Neural cell (in vitro differentiated cells): ENCODE data around the gene MOSMO.
"Not testable (repeated sequence)": the region's sequence is repeated elsewhere in the genome, so short reads cannot be mapped to it uniquely, and the experiment has no call there.

Source experiments
- EP300 ChIP-seq: fragments of 450-650 bp; conservative IDR thresholded peaks from 2 replicates; pipeline ENCODE4 v1.6.1; 2014; ENCODE audit warnings: antibody characterized with exemption, mild to moderate bottlenecking, moderate library complexity; ENCODE audit not compliant: poor library complexity, severe bottlenecking
- EZH2 ChIP-seq: fragments of 200-600, 300-800 bp; shearing (Covaris generic), sonication (generic); IDR thresholded peaks from 2 replicates; pipeline ENCODE4 v1.6.1; 2014; ENCODE audit warnings: antibody characterized with exemption, low read length, borderline replicate concordance, mild to moderate bottlenecking; ENCODE audit not compliant: insufficient read depth, poor library complexity, severe bottlenecking
- MXI1 ChIP-seq: fragments of 450-650 bp; conservative IDR thresholded peaks from 2 replicates; pipeline ENCODE4 v1.6.1; 2014; ENCODE audit warnings: antibody characterized with exemption, mild to moderate bottlenecking; ENCODE audit not compliant: poor library complexity, severe bottlenecking
- POLR2AphosphoS5 ChIP-seq: IDR thresholded peaks from 2 replicates; pipeline ENCODE4 v1.6.1; 2012
- TF ChIP-seq, protein P1 (sequence below): fragments of 450-650 bp; IDR thresholded peaks from 2 replicates; pipeline ENCODE4 v1.5.1; 2014; ENCODE audit warnings: antibody characterized with exemption, mild to moderate bottlenecking, moderate library complexity; ENCODE audit not compliant: poor library complexity, severe bottlenecking

- TF ChIP-seq MXI1, EP300, POLR2AphosphoS5, EZH2: not testable (repeated sequence)
- TF ChIP-seq, protein P1, sequence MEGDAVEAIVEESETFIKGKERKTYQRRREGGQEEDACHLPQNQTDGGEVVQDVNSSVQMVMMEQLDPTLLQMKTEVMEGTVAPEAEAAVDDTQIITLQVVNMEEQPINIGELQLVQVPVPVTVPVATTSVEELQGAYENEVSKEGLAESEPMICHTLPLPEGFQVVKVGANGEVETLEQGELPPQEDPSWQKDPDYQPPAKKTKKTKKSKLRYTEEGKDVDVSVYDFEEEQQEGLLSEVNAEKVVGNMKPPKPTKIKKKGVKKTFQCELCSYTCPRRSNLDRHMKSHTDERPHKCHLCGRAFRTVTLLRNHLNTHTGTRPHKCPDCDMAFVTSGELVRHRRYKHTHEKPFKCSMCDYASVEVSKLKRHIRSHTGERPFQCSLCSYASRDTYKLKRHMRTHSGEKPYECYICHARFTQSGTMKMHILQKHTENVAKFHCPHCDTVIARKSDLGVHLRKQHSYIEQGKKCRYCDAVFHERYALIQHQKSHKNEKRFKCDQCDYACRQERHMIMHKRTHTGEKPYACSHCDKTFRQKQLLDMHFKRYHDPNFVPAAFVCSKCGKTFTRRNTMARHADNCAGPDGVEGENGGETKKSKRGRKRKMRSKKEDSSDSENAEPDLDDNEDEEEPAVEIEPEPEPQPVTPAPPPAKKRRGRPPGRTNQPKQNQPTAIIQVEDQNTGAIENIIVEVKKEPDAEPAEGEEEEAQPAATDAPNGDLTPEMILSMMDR, result not testable (repeated sequence)
These were observed 103.7 kb downstream of the MOSMO start for GRCh38 chr16:22111629-22112028.
